CD4-positive, alpha-beta T cell treated with Interleukin-6 for 4 hours (primary cell): ENCODE data around the gene PTPRK.

Source experiments
- DNase-seq: peaks from one replicate; pipeline ENCODE4 v3.0.0-alpha.2; 2020; ENCODE audit warnings: mixed read lengths

The PTPRK gene

DNA sequence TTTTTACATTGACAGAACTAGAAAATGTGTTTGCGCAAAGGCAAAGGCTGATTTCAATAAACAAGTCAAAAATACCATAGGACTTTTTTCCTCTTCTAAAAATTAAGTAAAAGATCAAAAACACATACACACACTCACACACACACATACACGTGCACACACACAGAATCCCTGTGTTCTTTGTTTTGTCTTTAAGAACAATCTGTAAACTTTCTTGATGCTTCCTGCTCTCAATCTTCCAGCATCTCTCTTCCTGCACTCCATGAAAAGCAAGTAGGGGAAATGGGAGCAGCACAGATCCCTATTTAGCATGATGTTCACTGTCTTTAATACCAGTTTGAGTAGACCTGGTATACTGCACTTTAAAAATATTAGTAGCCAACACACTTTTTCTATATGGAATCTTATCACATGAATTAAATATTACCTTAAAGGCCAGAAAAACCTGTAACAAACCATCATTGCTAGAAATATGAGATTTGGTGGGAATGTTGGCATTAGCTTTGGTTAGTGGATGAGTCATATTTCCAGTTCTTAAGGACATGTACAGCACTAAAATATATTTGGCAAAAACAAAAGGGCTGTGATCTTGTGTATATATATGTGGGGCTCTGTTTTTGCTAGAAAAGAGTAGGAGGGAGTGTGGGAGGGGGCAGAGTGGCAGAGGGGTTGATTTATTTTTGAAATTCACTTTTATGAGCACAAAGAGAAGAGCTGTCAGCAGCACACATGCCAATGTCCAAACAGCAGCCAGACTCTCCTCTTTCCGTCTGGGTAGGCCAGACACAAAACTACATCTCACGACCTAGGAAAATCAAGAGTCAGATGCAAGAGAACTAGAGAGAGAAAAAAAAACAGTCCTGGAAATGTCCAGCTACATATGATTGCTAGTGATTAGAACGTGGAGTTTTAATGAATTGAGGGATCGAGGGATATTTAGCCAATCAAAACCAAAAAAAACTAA lies 4.6 kb downstream of the PTPRK start:
- no peak for DNase-seq

DNA sequence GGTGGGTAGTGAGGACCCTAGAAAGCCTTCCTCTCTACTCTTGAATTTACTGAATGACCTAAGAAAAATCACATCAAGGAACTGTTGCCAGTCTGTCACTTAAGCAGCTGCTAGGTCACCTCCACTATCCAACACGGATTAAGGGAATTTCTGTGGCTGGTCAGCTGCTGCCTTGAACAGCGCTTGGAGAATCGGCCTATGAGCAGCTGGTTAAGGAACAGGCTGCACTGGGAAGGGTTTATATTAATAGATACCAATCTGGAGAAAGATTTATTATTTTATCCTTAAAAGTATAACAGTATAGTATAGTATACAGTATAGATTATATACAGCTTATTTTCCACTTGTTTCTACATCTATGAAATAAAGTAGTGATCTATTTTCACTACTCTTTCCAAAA lies 6.5 kb downstream of the PTPRK start:
- no peak for DNase-seq

DNA sequence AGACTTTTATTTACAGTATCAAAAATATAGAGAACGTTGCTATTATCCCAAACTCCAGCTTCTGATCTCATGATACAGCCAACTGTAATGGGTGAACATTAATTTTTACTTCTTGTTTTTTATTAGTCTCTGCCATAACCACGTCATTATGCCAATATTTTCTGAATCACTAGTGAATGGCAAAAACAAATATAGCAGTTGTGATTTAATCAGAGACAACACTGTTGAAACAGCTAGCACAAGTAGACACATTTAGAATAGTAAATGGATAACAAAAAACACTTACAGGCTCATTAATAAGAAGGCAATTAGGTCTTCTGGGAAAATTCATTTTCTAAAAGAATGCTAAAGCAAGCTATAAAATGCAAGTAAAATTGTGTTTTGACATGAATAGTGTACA lies 8.1 kb downstream of the PTPRK start:
- no peak for DNase-seq

DNA sequence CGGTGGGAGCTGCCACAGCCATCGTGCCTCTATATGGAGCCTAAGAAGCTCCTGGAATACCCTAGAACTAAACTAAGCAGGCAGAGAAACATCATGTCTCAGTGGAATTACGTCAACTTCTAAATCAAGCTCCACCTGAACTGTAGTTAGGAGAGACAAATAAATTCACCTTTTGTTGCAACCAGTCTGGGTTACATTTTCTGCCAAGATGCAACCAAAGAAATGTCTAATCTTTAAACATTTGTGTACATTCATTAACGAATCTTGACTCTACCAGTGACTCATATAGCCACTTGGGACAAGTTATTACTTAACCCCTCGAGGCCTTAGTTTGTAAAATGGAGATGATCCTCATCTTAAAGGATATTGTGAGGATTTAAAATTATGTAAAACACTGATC lies 8.9 kb downstream of the PTPRK start:
- DNase-seq: no peak

DNA sequence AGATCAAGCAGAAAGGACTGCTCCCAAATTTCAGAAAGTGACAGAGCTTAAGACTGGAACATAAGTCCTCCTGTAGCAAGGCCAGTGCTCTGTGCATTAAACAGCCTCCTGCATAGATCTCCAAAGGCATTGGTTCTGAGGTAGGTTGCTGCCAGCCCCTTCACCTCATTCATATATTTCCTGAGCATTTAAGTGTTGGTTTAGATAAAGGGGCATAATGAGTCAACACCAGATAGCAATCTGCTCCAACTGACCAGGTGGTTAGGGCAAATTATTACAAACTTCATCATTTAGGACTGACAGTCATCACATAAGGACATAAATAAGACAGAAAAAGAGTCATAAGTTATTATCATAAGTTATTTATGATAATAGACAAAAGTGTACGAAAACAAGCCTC lies 10.7 kb downstream of the PTPRK start:
- DNase-seq: no peak

DNA sequence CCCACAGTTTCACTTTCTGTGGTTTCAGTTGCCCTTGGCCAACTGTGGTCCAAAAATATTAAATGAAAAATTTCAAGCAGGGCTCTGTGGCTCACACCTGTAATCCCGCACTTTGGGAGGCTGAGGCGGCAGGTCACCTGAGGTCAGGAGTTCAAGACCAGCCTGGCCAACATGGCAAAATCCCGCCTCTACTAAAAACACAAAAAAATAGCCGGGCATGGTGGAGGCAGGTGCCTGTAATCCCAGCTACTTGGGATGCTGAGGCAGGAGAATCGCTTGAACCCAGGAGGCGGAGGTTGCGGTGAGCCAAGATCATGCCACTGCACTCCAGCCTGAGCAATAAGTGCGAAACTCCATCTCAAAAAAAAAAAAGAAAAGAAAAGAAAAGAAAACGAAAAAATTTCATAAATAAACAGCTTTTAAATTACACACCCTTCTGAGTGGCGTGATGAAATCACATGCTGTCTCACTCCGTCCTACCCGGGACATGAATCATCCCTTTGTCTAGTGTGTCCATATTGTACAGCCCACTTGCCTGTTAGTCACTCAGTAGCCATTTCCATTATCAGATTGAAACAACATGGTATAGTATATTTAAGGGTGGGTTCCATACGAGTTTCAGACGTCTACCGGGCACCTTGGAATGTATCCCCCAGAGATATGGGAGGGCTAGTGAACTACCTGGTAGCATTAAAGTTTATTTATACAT lies 11.7 kb downstream of the PTPRK start:
- DNase-seq: no peak

DNA sequence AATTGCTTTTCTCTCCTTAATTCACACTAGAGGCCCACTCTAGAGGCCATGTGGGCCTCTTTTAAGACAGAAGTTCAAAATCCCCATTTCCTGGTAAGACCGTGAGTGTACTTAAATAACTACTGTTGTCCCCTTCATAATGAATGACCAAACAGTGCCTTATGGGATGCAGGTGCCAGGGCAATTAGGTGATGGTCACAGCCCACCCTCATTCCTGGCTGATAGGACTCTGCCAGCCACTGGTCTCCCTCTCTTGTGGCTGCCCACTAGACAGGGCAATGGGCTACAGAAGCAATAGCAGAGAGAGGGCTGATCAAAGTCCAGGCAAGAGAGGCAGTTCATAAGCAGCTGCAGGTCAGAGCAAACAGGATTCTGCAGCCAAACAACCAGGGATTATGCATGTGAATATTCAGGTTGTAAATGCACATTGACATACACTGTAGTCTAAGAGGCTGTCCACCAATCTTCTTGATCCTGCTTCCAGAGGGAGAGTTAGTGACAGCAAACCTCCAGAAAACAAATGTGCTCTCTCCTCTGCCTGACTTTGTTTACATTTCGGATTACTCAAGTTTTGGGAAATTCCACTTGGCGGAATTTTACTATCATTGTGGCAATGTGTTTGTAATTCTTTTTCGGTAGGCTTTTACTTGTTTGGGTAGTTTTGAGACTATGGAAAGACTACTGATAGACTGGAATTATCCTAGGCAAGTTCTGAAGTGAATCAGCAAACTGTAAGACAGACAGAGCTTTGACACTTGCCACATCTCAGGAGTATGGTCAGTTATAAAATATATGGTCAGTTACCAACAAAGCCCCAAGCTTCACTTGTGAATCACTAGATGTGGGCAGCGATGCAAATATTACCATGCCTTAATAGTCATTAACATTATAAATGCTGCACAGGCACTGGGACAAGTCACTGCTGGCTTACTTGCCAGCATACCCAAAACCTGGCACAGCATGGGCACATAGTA lies 12.8 kb downstream of the PTPRK start:
- no peak for DNase-seq

DNA sequence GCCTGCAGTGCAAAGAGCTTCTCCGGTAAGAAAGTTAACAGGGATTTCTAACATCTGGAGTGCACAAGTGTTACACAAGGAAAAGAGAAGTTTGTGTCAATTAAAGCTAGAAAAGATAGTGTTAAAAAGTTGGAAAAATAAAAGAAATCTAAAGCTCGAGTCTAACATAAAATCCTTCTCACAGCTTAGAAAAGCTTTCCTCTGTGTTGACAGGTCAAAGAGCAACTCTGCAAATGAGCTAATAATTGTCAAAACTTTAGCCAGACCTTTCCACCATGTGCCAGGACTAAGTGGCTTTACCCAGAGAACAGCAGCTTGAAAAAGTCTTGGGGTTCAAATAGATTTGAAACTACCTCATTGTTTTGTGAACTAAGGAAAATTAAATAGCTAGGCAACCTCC lies 14.8 kb downstream of the PTPRK start:
- no peak for DNase-seq

DNA sequence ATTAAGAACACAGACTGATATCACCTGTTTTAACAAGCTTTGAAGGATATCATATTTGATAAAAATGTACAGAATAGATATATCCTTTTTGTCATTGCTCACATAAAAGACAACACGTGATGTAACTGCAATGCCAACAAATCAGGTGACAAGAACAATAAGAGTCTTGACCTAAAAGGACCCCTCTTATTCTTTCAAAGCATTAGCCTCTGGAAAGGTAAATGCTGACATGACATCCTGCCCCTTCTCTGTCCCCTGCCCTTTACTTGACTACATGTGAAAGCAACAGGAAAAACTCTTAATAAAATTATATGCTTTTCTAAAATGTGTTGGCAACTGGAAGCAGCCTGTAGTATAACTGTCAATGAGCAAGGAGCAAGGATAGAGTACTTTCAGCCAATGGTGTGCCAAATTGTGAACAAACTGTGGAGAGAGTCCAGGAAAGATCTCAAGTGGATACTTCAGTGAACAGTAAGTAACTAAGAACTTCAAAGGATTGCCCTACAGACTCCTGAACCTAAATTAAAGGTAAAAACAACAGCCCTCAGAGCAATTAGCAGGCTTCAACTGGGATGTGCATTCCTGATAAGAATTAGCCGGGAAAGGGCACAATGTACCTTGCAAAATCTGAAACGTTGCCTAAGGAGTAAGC lies 16.3 kb downstream of the PTPRK start:
- no peak for DNase-seq

DNA sequence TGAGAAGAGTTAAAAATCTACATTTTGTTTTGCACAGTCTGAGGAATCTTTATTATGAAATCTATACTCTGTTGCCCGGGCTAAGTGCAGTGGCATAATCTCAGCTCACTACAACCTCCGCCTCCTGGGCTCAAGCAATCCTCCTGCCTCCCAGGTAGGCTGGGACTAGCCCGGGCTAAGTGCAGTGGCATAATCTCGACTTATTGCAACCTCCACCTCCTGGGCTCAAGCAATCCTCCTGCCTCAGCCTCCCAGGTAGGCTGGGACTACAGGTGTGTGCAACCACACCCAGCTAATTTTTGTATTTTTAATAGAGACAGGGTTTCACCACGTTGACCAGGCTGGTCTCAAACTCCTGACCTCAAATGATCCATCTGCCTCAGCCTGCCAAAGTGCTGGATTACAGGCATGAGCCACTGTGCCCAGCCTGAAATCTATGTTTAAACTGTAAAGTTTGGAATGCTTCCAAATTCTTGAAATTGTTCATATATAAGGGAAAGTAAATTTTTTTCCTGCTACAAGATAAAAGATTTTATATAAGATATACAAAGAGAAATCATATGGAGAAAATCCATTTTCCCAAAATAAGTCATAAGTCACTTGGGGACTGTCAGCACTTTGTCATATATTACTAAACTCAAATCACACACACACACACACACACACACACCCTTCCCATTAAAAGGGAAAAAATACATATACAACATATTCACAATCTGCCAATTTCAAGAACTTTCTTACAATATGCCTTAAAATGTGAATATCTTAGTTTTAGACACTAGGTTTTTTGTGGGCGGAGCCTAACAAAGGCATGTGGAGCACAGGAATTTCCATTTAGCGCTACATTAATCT lies 19.4 kb downstream of the PTPRK start:
- DNase-seq: no peak

DNA sequence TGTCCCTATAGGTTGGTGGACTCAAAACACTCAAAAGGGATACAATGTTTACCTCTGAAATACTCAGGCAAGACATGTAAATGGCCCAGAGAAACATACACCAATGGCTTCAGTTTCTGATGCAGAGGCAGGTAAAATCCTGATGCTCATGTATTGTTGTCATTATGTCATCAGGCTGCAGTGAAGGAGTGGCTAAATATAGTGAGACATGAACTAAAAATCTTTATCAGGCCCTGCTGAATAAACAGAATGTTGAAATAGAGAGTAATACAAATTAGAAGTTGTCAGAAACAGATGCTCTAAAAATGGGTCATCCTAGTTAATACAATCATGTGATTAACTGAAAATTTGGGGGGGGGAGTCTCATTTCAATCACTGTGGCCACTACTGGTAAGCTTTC lies 20.4 kb downstream of the PTPRK start:
- DNase-seq: no peak

DNA sequence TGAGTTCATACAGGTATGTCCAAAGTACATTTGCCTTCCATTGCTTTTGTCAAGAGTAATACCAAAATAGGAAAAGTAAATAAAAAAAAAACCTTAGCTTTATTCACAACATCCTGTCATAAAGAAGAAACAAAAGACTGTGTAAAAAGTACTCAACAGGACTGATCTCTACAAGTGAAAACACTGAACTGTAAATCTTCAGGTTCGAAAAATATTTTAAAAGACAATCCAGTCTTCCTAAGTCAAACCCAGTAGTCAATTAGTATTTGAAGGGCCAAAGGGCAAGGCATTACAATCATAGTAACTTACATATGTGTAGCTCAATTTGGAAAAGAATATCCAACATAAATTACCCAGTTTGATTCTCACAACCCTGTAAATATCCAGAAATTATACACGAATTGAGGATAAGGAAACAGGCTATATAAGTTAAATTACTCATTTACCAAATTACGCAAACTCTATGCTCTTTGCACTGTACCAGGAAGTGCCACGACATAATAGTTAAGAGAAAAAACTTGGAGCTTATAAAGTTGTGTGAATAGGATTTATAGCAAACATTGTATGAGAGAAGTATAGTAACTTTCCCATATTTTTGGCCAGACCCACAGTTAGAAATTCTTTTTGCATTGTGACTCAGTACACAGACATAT lies 21.2 kb downstream of the PTPRK start:
- no peak for DNase-seq

DNA sequence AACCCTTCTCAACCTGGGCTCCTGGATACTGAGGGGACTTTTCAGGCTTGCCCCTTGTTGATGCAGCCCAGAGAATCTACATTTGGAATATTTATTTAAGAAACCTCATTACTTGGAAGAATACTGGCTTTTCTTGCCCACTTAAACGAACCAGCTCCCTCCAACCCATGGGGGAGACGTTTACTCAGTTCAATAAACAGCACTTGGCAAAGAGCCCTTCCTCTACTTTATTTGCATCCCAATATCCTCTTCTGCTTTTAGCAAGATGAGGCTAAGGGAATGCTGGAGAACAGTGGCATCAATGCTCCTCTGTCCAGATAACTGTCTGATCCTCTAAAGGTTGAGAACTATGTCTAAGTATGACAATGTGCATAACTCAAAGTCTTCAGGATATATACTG lies 22.2 kb downstream of the PTPRK start:
- DNase-seq: no peak

DNA sequence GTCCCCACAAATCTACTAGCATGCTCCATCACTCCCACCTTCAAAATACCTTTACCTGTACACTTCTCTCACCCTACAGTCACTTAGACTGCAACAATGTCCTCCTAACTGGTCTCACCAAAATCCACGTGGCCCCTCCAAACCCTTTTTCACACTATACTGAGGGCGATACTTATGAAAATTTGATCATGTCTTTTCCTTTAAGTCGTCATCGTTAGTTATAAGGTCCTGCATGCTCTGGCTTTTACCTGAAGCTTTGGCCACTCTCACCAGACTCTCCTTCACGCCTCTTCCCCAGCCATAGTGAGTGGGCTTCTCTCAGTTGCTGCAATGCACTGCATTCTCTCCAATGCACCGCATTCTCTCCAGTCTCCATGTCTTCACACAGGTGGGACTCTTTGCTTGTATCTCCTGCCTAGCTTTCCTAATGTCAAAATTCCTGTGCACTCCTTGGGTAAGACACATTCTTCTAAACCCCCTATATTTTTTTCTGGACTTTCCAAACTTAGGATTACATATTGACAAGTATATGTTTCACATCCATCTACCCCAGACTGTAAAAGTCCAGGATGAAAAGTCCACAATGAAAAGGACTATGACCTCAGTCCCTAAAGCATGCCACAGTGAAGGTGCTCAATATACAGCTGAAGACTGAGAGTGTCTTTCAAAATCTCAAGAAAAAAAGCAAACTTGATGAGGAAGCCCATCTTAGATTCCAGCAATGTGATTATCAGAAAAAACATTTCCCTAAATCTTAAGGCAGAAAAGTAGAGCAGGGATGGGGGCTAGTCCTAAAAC lies 24.7 kb downstream of the PTPRK start:
- no peak for DNase-seq

DNA sequence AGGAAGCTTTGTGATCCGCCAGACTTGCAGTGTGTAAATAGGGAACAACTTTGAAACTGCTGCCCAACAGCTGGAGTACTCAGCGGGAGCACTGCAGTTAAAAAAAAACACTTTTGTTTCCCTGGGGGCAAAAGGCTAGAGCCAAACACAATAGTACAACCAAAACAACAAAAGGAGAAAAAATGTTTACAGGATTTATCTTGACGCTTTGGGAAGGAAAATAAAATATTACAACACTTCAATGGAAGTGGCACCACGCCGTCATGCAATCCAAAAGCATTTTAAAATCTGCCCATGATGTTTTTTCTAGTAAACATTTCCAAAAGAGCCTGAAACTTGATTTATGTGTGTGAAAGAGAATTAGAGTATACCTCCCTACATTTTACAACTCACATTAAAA lies 26.0 kb downstream of the PTPRK start:
- DNase-seq: no peak

DNA sequence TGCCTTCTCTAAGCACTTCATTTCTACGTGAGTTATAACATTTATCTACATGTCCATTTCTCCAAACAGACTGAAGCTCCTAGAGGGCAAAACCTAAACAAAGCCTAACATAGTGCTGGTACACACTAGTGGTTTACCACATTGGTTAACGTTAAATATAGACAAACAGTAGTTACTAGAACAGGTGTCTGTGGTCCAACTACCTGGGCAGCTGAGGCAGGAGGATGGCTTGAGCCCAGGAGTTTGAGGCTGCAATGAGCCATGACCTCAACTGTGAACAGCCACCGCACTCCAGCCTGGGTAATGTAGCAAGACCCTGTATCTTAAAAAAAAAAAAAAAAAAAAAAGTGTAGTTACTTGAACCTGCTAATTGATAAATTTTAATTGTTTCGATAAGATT lies 26.5 kb downstream of the PTPRK start:
- no peak for DNase-seq

DNA sequence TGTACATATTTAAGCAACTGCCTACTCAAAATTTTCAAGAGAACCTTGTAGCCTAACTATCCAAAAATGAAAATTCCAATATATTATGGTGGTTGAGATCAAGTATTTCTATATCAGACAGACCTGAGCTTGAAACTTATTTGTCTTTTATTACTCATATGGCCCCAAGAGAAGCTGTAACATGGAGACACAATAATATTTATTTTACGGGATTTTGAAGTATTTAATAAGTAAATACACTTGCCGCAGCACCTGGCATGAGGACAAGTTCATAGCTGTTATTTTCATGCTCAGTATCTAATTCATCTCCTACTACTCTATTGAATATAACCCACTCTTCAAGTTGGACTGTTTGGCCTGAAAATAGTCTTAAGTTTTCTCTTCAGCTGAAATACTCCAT lies 28.0 kb downstream of the PTPRK start:
- DNase-seq: no peak

DNA sequence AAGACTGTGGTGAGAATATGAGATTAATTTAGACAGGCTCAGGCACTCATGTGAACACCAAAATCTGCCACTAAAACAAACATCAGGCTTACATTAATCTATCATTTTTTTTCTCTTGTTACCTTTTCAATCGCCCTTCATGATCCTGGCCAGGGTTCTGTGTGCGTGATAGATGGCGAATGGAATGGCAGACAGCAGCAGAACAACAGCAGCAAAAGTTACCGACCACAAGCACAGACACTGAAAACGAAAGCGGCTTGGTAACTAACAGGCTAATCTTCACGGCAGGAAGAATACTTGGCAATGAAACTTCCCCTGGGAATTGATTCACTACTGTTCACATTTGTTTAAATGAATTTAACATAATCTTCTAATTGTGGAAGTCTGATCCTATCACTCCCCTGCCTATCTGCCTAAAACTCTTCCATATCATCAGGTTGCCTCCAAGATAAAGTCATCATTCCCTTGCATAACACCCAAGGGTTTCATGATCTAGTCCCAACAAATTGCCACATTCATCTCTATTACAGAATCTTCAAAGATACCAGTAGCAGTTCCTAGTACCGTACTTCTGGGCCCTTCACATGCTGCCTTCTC lies 28.7 kb downstream of the PTPRK start:
- no peak for DNase-seq

DNA sequence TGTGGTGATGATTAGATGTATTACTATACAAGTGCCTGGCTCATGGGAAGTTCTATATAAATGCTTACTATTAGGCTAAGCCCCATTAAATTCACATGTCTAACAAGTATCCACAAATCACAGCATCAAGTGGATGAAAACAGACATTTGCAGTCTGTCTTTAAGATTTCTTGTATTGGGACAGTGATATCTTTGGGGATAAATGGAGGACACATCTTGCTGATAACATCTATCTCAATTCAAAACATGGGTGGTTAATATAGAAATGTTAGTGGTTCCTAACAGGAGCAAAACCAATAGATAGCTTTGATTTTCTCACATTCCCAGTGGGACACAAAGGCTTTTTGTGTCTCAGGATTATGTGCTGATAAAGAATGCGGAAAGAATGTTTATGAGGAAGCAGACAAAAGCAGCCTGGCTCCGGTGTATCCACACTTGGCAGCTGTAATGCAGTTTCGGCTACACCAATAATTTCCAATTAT lies 29.3 kb downstream of the PTPRK start:
- no peak for DNase-seq

DNA sequence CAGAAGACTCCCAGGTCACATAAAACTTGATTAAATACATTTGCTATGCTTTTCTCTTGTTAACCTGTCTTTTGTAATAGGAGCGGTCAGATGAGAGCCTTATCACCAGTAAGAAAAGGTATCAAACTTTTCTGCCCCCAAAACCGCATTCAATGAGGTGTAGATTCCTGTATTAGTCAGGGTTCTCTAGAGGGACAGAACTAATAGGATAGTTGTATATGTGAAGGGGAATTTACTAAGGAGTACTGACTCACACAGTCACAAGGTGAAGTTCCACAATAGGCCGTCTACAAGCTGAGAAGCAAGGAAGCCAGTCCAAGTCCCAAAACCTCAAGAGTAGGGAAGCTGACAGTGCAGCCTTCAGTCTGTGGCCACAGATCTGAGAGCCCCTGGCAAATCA lies 32.7 kb downstream of the PTPRK start:
- DNase-seq: no peak
